CD4-positive, alpha-beta T cell treated with Interleukin-21 for 1 hour (primary cell): ENCODE data around the gene ANKRD6.

Experiments
- DNase-seq: peaks from one replicate; pipeline ENCODE4 v3.0.0-alpha.2; 2020

The ANKRD6 gene

DNA sequence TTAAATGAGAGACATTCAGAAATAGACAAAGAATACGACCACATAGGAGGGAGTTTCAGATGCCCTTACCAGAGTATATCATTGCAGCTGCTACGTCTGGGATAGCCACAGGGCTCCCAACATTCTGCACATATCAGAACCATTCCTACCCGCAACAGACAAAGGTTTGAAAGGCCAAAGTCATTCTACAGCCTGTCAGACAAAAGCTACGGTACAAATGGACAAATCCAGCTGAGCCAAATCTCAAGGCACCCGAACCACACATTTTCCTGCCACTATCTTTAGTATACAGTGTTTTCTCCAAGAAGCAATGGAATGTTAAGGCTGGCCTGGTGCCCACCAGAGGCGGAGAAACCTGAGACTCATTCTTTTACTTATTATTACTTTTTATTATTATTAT, 236.1 kb downstream of the ANKRD6 start:
- DNase-seq: no peak

DNA sequence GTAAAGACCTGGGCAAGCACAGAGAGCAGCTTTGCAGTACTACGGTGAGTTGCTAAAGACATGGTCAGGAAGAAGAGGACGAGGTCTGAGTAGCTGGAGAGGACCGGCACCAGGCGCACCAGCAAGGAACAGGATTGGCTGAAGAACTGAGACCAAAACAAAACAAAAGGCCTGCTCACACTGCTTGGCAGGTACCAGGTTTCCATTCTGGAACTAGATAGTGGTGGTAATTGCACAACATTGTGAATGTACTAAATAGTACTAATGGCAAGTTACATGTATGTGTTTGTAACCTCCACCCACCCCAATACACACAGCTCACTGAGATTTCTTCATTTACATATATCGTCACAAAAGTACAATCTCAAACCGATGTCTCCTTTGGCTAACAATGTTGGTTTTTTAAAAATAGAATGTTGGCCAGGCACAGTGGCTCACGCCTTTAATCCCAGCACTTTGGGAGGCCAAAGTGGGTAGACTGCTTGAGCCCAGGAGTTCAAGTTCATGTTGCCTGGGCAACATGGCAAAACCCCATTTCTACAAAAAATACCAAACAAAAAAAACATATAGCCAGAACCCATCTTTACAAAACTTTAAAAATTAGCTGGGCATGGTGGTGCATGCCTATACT, 238.1 kb downstream of the ANKRD6 start:
- no peak for DNase-seq

DNA sequence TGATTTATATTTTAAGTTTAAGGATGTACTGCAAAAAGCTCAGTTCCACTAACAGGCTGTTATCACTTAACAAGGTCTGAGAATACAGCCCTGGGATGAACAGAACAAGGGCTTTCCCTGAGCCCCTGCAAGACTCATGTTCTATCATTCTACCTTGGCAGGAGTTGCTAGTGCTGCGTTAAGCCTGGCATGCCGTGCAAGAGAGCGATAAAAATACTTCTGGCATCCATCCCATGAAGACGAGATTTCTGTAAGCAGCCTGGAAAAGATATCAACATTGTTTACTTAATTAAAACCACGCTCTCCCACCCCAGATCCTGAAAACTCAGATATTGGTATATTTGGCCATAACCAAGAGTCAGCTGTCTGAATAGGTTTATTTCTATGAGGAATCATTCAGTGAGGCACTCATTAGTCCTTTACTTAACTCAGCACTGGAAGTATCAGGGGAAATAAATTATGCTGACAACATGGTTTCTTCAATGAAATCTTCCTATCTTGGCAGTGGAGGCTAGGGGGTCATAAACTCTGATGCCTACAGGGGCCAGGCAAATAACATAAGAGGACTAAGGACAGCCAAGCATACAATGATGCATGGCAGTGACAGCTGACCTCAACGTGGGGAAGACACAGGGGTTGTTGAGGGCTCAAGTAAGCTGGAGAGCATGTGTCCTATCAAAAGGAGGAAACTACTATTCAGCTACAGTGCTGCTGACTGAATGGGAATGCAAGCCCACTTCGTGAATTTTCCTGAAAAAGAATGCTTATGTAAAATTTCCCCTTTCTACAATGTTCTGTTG, 243.2 kb downstream of the ANKRD6 start:
- no peak for DNase-seq

DNA sequence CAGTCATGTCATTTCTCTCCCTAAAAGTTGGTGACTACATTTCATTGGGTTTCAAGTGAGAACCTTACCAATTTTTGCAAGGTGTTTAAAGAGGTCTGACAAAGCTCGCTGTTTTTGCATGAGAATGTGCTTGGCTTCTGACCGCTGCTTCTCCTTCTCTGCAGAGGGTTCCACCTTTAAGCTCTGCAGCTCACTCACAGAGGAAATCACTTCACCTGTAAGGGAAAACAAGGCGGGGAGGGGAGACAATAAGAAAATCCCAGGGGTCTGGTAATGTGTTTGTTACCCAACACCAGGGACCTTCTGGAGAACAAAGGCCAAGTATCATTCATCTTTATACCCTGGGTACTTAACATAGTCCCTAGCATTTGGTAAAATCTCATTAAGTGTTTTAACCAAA, 245.6 kb downstream of the ANKRD6 start:
- no peak for DNase-seq

DNA sequence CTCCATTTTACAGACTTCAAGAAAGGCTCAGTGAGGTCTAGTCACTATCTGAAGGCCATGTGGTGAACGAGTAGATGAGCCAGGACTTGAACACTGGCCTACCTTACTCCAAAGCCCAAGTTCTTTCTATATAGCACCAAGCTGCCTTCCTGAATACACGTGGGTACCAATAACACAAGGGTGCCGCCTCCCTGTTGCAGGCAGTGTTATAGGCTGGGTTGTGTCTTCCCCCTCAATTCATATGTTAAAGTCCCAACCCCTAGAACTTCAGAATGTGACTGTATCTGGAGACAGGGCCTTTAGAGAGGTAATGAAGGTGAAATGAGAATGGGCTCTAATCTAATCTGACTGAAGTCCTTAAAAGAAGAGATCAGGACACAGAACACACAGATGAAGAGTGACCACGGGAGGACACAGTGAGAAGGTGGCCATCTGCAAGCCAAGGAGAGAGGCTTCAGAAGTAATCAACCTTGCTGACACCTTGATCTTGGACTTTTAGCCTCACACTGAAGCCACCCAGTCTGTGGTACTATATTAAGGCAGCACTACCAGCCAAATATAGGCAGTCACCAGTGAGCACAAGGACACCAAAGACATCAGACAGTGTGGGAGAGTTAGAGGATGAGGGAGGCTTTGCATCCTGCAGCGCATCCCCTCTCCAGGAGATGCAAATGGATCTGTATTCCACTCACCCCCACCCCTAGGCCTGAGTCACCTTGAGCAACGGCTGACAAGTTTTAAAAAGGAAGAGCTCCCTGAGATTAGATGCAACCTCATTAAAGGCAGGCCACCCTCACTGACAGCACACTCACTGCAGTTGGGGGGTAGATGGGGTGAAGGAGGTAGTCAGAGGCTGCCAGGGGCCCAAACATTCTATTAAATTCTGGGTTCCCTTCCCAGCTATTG, 246.5 kb downstream of the ANKRD6 start:
- DNase-seq: no peak

DNA sequence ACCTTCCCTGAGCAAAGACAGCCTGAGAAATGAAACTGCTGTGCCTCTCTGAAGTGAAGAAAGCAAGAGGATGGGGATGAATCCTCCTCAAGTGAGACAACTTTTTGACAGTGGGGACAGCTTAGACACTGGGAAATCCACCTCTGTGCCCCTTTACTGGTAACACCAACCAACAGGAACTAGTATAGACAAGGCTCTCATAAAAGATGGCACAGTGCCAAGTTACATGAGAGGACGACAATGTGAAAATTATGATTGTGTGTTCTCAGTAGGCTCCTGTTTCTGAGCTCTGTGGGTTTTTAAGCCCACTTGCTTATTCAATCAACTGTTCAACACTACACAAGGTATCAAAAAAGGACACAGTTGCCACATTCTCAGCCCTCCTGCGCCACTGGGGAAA, 247.2 kb downstream of the ANKRD6 start:
- DNase-seq: no peak

DNA sequence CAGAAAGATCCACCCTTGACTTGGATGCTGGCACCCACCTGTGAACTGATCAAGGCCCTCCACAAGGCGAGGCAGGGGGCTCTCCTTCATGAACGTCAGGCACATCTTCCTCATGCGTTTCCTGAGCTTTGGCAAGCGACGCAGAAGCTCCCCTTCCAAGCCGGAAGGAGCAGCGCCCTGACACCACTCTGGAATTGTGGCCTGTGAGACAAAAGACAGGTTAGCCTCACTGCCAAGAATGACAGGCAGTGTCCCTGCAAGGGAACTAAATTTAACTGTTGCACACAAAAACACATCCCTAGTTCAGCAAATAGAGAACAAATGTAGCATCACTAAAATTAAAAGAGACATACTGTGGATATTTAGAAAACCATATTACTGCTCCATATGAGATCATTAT, 247.6 kb downstream of the ANKRD6 start:
- no peak for DNase-seq

DNA sequence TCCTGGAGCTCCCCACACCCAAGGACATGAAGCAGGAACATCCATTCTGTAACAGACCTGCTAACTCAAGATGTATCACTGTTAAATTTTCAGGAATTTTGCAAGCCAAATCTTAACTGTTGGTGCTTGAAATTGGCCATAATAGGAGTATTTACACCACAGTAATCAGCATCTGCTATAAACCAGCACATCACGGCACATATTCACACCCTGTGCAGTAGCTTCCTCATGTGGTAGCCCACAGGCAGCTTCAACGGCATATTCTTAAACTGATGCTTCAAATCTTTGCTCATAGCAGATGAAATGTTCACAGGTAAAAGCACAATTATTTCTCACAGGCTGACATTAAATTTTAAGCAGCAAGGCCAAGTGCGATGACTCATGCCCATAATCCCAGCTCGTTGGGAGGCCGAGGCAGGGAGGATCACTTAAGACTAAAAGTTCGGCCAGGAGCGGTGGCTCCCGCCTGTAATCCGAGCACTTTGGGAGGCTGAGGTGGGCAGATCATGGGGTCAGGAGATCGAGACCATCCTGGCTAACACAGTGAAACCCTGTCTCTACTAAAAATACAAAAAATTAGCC, 249.1 kb downstream of the ANKRD6 start:
- DNase-seq: no peak

DNA sequence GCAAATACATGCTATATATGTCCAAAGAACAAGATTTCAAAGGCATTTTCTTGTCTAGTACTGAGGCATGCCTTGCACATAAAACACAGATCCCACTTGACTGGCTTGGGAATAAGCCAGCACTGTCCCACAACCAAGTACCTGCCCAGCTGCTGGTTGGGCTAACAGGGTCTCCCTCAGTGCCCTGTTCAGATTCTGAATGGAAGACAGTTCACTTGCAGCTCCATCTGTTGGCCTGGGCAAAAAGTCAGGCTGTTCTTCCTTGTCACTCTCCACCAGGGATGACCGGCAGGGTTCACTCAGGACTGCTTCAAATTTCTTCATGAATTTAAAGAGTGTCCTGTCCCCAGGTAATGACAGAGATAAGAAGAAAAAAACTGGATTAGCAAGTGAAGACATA, 250.0 kb downstream of the ANKRD6 start:
- no peak for DNase-seq
